GDM1 (cell line): Measurements from ENCODE around the gene ADARB1.

Experiments used
- DNase-seq: peaks from one replicate; lab custom pipeline; 2025; lab: John Stamatoyannopoulos, UW

Gene ADARB1

DNA sequence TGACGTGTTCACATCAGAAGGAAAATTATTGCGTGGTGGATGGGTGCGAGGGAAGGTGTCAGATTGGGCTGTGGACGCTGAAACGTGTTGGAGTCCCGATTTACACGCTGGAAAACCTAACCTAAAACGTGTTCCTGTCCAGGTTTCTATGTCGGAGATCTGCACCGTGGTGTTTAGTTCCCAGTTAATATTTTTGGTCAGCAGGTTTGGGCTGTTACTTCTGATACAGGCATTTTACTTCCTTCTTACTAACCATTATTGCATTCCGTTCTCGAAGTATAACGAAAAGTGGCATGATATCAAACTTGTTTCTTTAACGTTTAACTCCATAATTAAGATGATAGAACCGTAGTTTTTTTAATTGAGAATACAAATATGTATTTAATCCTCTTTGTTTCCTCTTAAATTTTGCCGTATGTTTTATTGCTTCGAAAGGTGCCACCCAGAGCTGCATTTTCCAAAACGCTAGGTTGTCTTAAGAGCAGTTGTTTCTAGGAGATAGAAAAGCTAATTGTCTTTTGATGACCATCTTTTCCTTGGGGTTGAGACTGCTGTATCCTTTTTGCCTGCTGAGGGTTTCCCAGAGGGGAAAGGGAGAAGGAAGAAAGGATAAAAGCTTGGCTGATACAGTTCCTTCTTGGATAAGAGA, 1.3 kb downstream of the ADARB1 start:
- DNase-seq, result no peak

DNA sequence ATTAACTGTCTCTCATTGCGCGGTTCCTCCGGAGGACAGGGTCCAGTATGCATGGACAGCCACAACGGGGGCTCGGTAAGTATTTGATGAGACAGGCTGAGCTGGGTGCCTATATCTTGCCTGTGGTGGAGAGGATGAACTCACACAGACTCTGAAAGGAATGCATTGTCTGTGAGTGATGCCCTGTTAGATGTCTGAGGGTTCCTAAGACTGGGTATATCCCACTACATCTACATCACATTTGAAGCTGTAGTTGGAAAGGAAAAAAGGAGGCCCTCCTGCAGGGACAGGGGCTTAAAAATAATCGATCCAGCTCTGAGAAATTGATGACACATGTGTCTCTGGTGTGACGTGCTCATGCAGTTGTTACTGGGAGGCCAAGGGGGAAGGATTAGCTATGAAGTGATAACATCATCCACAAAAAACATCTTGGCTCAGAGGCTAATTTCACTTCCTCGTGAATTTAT, 1.9 kb downstream of the ADARB1 start:
- DNase-seq, result no peak

DNA sequence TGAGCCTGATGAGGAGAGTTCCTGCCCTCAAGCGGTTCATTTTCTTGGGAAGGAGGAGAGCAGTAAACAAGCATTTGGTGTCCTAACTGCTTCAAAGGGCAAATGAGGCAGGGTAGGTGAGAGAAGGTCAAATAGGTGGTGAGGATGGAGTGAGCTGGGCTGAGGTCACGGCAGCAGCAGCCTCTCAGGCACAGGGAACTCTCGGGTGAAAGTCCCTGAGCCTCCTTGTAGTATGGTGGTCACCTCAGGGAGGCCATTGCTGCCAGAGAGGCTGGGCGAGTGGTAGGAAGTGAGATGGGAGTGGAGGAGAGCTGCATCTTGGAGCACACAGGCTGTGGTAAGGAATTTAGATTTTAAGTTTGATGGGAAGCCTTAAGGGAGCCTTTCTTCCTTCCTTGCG, 4.0 kb downstream of the ADARB1 start:
- no peak for DNase-seq

DNA sequence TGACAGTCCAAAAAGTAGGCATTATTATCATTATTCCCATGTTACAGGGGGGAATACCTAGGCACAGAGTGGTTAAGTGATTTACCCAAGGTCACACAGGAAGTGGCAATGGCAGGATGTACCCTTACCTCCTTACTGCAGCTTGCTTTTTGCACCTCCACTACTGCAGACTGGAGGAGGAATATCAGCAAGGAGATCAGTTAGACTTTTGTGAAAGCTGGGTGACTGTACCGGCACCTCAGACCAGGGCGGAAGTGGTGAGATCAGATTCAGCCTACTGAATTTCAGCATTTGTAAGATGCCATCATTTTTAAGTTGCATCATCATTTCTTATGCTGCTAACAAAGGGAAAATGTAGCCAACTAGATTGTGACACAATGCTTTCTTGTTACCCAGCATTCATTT, 4.5 kb downstream of the ADARB1 start:
- no peak for DNase-seq

DNA sequence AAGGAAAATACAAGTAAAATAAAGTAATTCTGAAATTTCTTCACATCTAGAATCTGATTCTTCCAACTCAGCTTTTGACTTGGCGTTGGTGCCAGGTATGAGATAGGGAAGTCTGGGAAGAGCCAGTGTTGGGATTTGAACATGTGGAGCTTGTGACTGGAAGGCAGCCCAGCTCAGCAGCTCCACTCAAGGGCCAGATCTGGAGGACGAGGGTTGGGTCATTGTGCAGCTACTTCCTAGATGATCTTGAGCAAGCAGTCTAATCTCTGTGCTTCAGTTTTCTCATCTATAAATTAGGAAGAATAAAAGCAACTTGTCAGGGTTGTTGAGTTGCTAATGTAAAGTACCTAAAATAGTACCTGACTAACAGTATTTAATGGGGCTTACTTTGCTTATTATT, 5.0 kb downstream of the ADARB1 start:
- no peak for DNase-seq

DNA sequence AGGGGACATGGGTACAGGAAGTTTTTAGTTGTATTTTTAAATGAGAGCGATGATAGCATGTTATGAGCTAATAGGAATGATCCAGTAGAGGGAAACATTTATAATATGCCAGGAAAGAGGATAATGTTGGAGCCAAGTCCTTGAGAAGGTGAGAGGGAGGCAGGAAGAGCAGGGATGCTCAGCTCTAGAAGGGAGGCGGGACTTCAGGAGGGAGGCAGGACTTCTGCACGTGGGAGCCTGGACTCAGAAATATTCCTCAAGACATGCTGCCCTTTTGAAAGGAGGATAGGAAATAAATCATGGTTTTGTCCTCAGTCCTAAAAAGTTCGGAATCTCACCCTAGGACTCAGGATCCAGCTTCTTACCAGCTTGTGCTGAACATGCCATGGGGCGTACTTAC, 5.9 kb downstream of the ADARB1 start:
- DNase-seq, result no peak

DNA sequence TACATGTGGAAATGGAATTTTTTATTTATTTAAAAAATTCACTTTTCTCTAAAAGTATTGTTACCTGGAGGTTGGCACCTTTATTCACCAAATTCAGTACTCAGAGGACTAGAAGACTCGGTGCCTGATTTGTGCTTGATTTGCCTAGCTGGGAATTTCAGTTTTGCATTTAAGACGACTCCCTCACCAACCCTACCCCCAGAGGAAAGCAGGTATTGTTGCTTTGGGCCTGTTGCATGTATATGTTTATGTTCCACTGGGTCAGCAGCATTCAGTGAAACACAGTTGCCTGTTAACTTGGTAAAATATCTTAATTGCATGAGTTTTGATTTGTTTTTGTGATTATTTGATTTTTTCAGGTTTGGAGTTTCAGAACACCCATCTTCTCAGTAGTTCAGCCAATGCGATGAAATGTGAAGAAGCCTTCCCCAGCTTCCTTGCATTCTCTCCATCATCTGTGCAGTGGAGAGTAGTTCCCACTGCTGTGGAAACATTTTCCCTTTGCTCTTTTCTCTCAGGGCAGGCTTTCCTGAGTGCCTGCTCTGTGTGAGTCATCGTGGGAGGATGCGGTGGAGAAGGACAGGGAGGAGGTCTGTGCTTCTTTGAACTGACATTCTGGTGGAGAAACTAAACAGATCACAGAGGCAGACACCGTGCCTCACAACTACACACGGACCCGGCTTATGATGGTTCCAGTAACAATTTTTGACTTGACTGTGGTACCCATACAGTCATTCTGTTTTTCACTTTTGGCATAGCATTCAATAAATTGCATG, 6.4 kb downstream of the ADARB1 start:
- no peak for DNase-seq

DNA sequence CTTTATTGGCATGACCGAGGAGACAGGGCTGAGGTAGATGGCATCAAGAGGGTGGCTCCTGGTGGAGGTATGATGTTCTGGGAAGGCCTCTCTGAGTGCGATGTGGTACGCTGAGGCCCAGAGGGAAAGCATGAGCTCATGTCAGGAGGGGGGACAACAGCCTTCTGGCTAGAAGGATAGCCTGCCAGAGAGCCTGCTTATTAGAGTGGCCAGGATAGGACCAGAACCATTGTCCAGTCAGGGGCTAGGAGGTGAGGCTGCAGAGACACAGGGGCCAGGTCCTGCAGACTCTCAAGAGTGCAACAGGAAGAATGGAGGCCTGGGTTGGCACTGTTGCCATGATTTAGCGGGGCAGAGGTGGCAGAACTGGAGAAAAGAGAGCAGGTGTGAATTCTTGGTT, 7.3 kb downstream of the ADARB1 start:
- no peak for DNase-seq

DNA sequence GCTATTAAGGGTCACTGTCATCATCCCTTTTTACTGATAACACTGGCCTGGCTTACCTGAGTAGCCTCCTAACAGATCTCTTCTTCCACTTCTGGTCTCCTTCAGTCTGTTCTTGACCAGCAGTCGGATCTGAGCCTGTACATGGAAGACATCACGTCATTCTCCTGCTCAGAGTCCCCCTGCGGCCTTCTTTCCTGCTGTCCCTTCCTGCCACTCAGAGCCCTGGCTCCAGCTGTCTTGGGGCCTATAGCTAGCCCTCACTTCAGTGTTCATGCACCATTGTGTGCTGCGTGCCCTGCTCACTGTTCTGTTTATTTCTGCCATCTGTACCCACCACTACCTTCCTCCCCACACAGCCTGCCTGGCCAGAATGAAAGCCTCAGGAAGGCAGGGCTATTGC, 8.4 kb downstream of the ADARB1 start:
- no peak for DNase-seq

DNA sequence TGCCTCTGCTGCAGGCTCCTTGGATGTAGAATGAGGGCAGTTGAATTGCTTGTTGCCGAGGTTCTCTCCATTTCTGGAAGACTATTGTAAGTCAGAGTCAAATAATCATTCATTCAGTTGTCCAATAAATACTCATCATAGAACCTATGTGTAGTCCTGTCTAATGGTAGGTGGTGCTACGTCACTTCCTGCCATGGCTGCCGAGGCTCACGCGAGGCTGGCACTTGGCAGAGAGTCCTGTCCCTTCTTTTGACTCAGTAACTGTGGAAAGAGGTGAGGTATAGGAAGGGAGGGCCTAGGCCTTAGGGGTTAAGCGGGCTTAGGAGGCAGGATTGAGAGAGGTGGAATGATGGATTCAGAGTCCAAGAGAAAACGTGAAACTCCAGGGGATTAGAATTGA, 9.7 kb downstream of the ADARB1 start:
- no peak for DNase-seq

DNA sequence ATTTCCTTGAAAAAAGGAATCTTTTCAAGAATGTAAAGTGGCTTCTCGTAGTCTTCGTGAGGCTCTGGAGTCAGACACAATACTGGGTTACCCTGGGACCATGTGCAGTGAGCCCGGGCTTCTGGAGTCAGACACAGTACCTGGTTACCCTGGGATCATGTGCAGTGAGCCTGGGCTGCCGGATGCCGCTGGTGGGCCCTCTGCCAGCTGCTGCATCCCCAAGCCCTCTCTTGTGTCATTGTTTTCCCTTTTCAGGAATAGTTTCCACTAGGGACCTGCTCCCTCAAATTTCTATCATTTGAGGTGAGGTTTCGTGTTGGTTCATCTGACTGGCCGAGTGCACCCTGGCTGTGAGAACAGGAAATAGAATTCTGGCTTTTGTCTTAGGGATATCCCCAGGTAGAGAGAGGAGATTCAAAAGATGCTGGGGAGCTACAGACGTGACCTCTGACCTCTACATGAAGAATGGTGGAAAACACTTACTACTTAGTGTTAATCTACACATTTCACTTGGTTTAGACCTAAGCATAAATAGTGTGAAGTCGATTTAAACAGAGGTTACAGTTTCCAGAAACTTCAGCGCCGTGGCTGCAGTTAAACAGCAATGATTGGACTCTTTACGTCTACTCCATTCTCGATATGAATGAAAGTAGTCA, 10.6 kb downstream of the ADARB1 start:
- DNase-seq, result no peak

DNA sequence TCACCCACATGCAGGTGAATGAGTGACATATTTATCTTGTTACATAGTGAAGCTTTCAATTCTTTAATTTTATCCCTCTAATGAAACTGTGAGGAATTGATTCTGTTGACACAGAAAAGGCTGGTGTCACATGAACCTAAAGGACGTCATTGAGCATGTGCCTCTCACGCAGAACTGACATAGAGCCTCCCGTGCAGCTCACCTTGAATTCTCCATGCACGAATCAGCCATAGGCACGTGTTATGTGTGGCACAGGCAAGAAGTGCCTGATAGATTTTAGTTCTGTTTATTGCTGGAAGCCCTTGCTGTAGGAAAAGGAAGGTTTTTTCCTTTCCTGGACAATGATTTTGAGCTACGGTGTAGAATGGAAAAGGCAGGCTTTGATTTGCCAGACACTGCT, 11.3 kb downstream of the ADARB1 start:
- DNase-seq, result no peak

DNA sequence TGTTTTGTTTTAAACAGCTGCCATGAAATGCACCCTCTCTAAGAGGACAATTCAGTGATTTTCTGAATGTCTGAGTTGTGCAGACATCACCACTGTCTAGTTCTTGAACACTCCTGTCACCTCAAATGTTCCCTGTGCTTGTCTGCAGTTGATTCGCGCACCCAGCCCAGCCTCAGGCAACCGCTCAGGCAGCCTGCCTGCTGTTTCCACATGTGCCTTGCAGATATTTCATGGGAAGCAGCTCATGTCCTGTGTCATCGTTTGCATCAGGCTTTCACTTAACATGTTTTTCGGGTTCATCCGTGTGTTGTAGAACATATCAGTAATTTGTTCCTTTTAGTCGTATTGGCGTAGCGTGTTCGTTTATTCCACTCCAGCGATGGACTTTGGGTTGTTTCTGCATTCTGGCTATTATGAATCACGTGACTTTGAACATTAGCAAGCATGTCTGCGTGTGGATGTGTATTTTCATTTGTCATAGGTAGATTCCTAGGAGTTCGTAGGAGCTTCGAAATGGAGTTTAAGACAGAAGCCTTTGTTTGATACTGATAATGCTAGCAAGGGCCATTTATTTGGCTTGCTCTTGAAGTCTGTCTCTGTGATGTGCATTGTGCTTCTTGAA, 12.1 kb downstream of the ADARB1 start:
- no peak for DNase-seq

DNA sequence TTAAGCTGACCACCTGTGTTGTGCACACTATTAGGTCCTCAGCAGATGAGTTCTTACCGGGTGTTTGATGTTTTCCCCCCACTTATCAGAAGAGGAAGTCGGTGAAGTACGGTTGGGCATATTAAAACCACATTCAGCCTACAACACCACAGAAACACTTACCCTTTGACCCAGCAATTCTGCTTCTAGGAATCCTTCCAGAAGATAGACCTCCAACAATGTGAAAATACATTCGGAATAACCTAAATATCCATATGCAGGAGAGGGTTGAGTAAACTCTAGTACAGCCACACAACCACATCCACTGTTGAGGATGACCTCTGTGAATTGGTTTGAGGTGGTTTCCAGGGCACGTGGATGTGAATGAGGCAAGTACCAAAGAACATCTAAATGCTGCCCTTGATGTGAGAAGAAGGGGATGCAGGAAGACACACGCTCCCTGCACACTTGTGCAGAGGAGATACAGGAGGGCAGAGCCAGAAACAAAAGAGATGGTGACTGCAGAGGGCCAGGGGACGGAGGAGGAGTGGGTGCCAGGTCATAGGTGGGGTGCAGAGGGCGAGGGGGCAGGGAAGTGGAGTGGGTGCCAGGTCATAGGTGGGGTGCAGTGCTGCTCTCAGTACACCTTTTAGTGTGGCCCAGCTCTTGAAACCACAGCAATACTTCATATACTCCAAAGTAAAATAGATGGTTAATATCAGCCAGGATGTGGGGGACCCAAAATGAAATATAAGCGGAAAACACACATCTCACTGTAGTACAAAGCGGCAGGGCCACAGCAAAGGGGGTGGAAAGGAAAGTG, 12.8 kb downstream of the ADARB1 start:
- no peak for DNase-seq

DNA sequence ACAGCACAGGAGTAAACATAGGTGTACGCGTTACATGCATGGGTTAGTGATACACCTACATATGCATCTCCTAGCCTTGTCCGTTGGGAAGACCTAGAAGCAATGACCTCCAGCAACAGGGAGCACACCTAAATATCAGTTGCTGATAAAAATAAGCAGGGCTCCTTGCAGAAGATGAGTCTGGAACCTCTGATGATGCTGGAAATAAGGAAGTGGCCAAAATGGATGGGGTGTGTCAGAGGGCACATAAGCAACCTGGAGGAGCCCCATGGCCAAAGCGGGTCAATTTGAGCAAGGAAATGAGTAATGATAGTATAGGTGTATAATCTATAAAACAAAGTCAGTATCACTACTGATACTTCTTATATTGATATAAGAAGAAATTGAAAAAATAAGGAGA, 13.7 kb downstream of the ADARB1 start:
- no peak for DNase-seq

DNA sequence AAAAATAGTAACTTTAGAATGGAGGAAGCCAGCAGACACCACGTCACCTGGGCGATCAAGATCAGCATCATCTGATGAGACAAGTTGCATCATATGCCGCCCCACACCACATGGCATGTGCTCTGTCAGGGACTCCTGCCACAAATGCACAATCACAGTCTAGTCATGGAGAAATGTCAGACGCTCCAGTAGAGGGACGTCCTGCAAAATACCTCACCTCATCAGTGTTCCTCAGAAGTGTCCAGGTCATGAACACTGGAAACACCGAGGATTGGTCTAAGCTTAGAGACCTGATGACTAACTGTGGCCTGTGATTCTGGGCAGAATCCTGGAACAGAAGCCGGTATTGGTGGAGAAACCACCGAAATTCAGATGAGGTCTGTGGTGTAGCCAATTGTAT, 14.3 kb downstream of the ADARB1 start:
- DNase-seq, result no peak

DNA sequence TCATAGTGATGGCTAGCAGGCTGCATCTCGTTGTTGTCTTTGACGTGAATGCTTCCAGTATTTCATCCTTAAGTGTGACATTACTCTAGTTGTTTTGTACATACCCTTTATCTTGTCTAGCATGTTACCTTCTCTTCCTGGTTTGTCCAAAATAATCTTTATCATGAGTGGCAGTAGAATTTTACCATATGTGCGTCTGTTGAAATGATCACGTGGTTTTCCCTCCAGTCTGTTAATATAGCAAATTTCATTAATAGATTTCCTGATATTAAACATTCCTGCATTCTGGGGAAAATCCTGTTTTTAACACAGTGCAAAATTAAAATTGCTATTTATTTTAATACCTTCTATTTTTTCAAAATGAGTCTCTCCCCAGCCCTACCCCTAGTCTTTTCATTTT, 15.6 kb downstream of the ADARB1 start:
- DNase-seq, result no peak

DNA sequence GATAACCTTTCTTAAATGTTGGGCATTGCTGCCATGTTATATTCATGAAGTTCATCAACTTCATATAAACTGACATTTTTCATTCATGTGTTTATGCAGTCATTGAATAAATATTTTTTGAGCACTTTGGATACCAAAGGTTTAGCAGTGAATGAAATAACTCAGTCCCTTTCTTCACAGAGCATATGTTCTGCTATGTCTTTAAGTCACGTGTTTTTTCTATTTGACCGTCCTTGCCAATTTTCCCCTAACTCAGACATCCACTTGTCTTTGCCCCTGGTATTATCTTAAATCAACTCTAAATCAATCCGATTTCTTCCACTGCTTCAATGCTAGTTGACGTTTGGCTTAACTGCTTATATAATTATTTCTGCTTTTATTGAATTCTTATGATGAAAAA, 16.6 kb downstream of the ADARB1 start:
- DNase-seq, result no peak

DNA sequence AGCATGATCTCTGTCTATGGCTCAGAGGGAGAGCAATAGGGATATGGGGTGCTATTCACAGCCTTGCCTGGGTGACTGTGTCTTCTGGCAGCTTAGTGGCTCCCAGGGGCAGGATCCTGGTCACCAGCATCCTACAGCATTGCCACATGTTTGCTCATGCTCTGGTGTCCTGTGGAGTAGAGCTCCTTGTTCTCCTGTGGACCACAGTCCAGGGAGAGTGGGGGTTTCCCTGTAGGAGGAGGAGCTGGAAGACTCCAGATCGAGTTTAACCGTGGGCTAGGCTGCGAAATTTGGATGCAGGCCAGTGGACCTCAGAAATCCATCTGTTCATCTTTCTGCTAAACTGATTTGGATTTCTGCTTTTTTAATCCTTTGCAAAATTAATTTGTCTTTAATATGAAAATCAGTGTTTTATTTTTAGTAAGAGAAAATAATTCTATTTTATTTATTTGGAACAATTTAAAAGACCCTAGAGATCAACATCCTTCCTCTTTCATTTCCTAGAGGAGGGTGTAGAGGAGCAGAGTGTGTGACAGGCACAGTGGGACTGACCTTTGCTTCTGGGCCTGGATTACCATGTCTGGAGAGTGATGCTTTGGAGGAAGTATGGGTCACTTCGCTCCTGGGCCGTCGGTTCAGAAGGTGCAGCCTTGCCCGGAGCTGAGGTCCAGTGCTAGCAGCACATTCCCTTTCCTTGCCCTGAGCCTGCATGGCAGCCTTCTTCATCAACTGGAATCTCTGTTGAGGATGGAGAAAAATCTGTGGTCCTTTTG, 17.4 kb downstream of the ADARB1 start:
- no peak for DNase-seq

DNA sequence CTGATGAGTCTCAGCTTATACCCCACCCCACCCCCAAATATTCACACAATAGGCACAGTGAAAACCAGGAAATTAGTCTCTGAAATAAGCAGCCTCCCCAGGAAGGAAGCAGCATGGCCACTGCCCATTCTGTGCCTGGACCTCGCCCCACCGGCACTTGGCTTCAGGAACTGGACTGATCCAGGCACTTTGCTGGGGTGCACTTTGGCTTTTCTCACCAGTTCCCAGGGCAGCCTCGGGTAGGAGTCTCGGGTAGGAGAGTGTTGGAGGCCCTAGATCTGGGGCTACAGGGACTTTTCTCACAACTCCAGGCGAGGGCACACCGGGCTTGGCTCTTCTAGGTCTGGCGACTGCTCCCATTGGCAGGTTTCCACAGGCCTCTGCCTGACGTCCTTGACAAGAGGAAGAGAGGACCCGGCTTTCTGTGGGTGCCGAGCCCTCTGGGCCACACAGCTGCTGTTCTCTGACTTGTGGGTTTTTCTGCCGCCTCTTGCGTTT, 18.7 kb downstream of the ADARB1 start:
- no peak for DNase-seq

DNA sequence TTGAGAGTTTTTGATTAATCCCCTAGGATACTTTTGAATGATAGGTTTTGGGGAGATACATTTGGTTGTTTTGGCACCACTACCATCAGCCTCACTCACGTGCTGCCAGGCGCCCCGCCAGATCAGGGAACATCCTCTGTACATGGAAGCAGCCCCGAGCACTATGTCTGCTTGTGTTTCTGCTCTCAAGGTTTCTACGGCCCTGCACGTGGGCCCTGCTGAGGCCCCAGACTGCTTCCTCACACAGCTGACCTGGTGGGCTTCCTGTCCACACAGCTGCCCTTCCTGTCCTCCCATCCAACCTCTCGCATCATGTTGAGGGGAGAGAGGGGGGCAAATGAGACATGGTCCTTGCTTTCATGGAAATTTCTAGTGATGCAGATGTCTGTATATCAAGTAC, 20.0 kb downstream of the ADARB1 start:
- DNase-seq, result no peak
